ENCODE measurements around the gene PIK3CG.

The PIK3CG gene

GRCh38 chr7:106820321-106821217 lies 44.5 kb upstream of the PIK3CG start:
- Histone ChIP-seq H2AFZ (ENCODE audit: low read depth, low read length) (no peak overlapping the region), H3K27me3 (ENCODE audit: low read depth, low read length) (no peaks in the 10 kb centered on the region), H3K4me1 (ENCODE audit: low read length) (no peaks in the 10 kb centered on the region), H4K20me1 (ENCODE audit: insufficient read depth, low read length) (no peaks in the 10 kb centered on the region), H3K9ac (ENCODE audit: low read length) (no peak overlapping the region), H3K4me2 (ENCODE audit: low read length) (no peak overlapping the region), H3K36me3 (replicated peaks; ENCODE audit: low read depth, low read length) (no peaks in the 10 kb centered on the region), H3K27ac (ENCODE audit: low read length) (no peak overlapping the region), H3K9me3 (ENCODE audit: insufficient read depth, low read length) (no peaks in the 10 kb centered on the region), H3K4me3 (ENCODE audit: low read length) (no peak overlapping the region), H3K79me2 (ENCODE audit: low read length) (no peaks in the 10 kb centered on the region)
- TF ChIP-seq CTCF (IDR thresholded peaks at IDR 0.05; ENCODE audit: low read depth, low read length) (no peak), EZH2phosphoT487 (IDR thresholded peaks at IDR 0.05; ENCODE audit: low read depth) (no peak)

GRCh38 chr7:106823631-106824030 lies 41.5 kb upstream of the PIK3CG start:
- H3K27me3 ChIP-seq (ENCODE audit: low read depth, low read length) = no peaks in the 10 kb centered on the region
- H4K20me1 ChIP-seq (ENCODE audit: insufficient read depth, low read length) = no peaks in the 10 kb centered on the region
- H3K9me3 ChIP-seq (ENCODE audit: insufficient read depth, low read length) = no peaks in the 10 kb centered on the region
- H3K79me2 ChIP-seq (ENCODE audit: low read length) = no peaks in the 10 kb centered on the region
- H3K27ac ChIP-seq (ENCODE audit: low read length) = no peak overlapping the region
- H3K4me3 ChIP-seq (ENCODE audit: low read length) = no peak overlapping the region
- no peak for TF ChIP-seq EZH2phosphoT487 (IDR thresholded peaks at IDR 0.05; ENCODE audit: low read depth)
- TF ChIP-seq CTCF (IDR thresholded peaks at IDR 0.05; ENCODE audit: low read depth, low read length) = no peak
- H3K4me2 ChIP-seq (ENCODE audit: low read length) = no peak overlapping the region
- no peaks in the 10 kb centered on the region for H3K36me3 ChIP-seq (replicated peaks; ENCODE audit: low read depth, low read length)
- H2AFZ ChIP-seq (ENCODE audit: low read depth, low read length) = no peak overlapping the region
- H3K4me1 ChIP-seq (ENCODE audit: low read length) = no peaks in the 10 kb centered on the region
- no peak overlapping the region for H3K9ac ChIP-seq (ENCODE audit: low read length)

DNA sequence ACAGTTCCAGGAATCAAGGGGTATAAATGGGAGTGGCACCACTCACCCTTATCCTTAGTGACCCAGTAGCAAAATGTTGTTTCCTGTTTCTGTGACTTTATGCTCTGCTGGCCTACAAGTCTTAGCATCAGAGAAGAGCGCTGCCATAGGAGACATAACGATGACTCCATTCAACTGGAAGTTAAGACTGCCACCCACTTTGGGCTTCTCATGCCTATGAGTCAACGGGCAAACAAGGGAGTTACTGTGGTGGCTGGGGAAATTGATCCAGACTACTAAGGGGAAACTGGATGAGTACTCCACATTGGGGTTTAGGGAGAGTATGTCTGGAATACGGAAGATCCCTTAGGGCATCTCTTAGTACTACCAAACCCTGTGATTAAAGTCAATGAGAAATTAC lies 40.6 kb upstream of the PIK3CG start:
- no peak overlapping the region for H3K27ac ChIP-seq (ENCODE audit: low read length)
- H3K27me3 ChIP-seq (ENCODE audit: low read depth, low read length) = no peaks in the 10 kb centered on the region
- H3K79me2 ChIP-seq (ENCODE audit: low read length) = no peaks in the 10 kb centered on the region
- H3K4me3 ChIP-seq (ENCODE audit: low read length) = no peak overlapping the region
- TF ChIP-seq CTCF (IDR thresholded peaks at IDR 0.05; ENCODE audit: low read depth, low read length) = no peak
- no peak for TF ChIP-seq EZH2phosphoT487 (IDR thresholded peaks at IDR 0.05; ENCODE audit: low read depth)
- H3K36me3 ChIP-seq (replicated peaks; ENCODE audit: low read depth, low read length) = no peaks in the 10 kb centered on the region
- no peaks in the 10 kb centered on the region for H4K20me1 ChIP-seq (ENCODE audit: insufficient read depth, low read length)
- no peak overlapping the region for H2AFZ ChIP-seq (ENCODE audit: low read depth, low read length)
- no peak overlapping the region for H3K9ac ChIP-seq (ENCODE audit: low read length)
- no peak overlapping the region for H3K4me2 ChIP-seq (ENCODE audit: low read length)
- H3K9me3 ChIP-seq (ENCODE audit: insufficient read depth, low read length) = peaks cover 5% of the 10 kb centered on the region; the same call in 1 of the 2 replicates
- H3K4me1 ChIP-seq (ENCODE audit: low read length) = no peaks in the 10 kb centered on the region

DNA sequence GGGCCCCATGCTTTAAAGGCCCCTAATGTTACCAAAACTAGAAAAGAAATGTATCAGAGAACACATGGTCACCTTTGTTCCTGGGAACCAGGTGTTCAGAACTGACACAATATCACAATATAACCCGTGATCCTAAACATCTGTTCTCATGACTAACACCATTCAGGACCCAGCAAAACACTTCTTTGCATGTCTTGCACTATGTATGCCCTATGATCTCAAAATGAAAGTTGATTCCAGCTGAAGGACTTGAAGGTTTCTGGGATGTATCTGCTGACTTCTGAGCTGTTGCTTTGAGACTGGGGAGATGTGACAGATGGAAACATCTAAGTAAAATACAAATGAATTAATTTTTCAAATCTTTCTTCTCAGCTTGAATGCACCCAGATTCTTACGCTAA lies 37.5 kb upstream of the PIK3CG start:
- H3K27ac ChIP-seq (ENCODE audit: low read length) = no peak overlapping the region
- no peaks in the 10 kb centered on the region for H4K20me1 ChIP-seq (ENCODE audit: insufficient read depth, low read length)
- H3K4me3 ChIP-seq (ENCODE audit: low read length) = no peak overlapping the region
- H3K9ac ChIP-seq (ENCODE audit: low read length) = no peak overlapping the region
- no peaks in the 10 kb centered on the region for H3K4me1 ChIP-seq (ENCODE audit: low read length)
- no peaks in the 10 kb centered on the region for H3K79me2 ChIP-seq (ENCODE audit: low read length)
- TF ChIP-seq CTCF (IDR thresholded peaks at IDR 0.05; ENCODE audit: low read depth, low read length) = no peak
- TF ChIP-seq EZH2phosphoT487 (IDR thresholded peaks at IDR 0.05; ENCODE audit: low read depth) = no peak
- H3K36me3 ChIP-seq (replicated peaks; ENCODE audit: low read depth, low read length) = no peaks in the 10 kb centered on the region
- H3K27me3 ChIP-seq (ENCODE audit: low read depth, low read length) = no peaks in the 10 kb centered on the region
- H2AFZ ChIP-seq (ENCODE audit: low read depth, low read length) = no peak overlapping the region
- H3K4me2 ChIP-seq (ENCODE audit: low read length) = no peak overlapping the region
- H3K9me3 ChIP-seq (ENCODE audit: insufficient read depth, low read length) = peaks cover 5% of the 10 kb centered on the region; the same call in 1 of the 2 replicates
